H1 (cell line): ENCODE measurements around the gene GPALPP1.

Source experiments
- CREB1 ChIP-seq: IDR thresholded peaks from 2 replicates; pipeline ENCODE4 v1.6.1; 2012; ENCODE audit warnings: inconsistent platforms
- CTCF ChIP-seq, 3 experiments: IDR thresholded peaks; 1 replicate in 2 of 3; 2 replicates in 1 of 3; pipeline versions ENCODE4 v1.5.1 to v1.6.1; 2011; ENCODE audit warnings: low read length in 3 of 3, mild to moderate bottlenecking in 3 of 3, inconsistent platforms in 2 of 3, low read depth in 1 of 3, moderate library complexity in 1 of 3; ENCODE audit not compliant: insufficient read depth in 1 of 3; ENCODE audit errors: control extremely low read depth in 1 of 3
- EP300 ChIP-seq, 2 experiments: IDR thresholded peaks; 1 replicate in 1 of 2; 2 replicates in 1 of 2; pipeline ENCODE4 v1.6.1; 2011 to 2012; ENCODE audit warnings: low read depth in 2 of 2, low read length in 2 of 2, mild to moderate bottlenecking in 2 of 2, borderline replicate concordance in 1 of 2, inconsistent platforms in 1 of 2, moderate library complexity in 1 of 2
- HDAC2 ChIP-seq, 2 experiments: fragments of 300-600 bp in 1 of 2; sonication (generic) in 1 of 2; IDR thresholded peaks; 2 replicates each; pipeline ENCODE4 v1.6.1; 2011 to 2012; ENCODE audit warnings: low read depth in 2 of 2, low read length in 2 of 2, mild to moderate bottlenecking in 2 of 2, moderate library complexity in 2 of 2, borderline replicate concordance in 1 of 2, inconsistent platforms in 1 of 2
- POLR2A ChIP-seq, 2 experiments: IDR thresholded peaks; 1 replicate in 1 of 2; 2 replicates in 1 of 2; pipeline ENCODE4 v1.6.1; 2011; ENCODE audit warnings: low read depth in 2 of 2, low read length in 2 of 2, mild to moderate bottlenecking in 2 of 2; ENCODE audit errors: control extremely low read depth in 1 of 2
- RAD21 ChIP-seq, 2 experiments: IDR thresholded peaks in 1 of 2; conservative IDR thresholded peaks in 1 of 2; 2 replicates each; pipeline ENCODE4 v1.6.1; 2011; ENCODE audit warnings: low read depth in 2 of 2, low read length in 2 of 2, improper control_type of control experiment in 1 of 2, inconsistent platforms in 1 of 2, mild to moderate bottlenecking in 1 of 2, moderate library complexity in 1 of 2

- TF ChIP-seq EP300 (IDR thresholded peaks at IDR 0.05; ENCODE audit: borderline replicate concordance in 1 of 2, low read depth in 2 of 2, low read length in 2 of 2) (no peak), CREB1 (no peak), CTCF (IDR thresholded peaks at IDR 0.05; ENCODE audit: control extremely low read depth in 1 of 3, insufficient read depth in 1 of 3, low read depth in 1 of 3, low read length in 3 of 3) (no peak), HDAC2 (IDR thresholded peaks at IDR 0.05; ENCODE audit: borderline replicate concordance in 1 of 2, low read depth in 2 of 2, low read length in 2 of 2) (no peak), POLR2A (IDR thresholded peaks at IDR 0.05; ENCODE audit: control extremely low read depth in 1 of 2, low read depth in 2 of 2, low read length in 2 of 2) (no peak), RAD21 (IDR thresholded peaks at IDR 0.05 in 1 of 2, conservative IDR thresholded peaks at IDR 0.05 in 1 of 2; ENCODE audit: low read depth in 2 of 2, low read length in 2 of 2) (no peak)
Measured at GRCh38 chr13:45007225-45007624, 17.9 kb downstream of the GPALPP1 start.
